Measurements from ENCODE around the gene SLCO6A1. TPM values are rescaled to one million over a fixed set of nuclear protein-coding genes. Genes with fewer than 3 reads are reported as not detected.
A peak's percentile ranks its signal among the peaks of the same experiment; 100 is the strongest.

Gene SLCO6A1
- total RNA-seq, 1 experiment from 2014 or later = not detected

- DNase-seq (ENCODE audit: low spot score) = peak; percentile 71
Observed at GRCh38 chr5:102453716-102454115, 45.1 kb downstream of the SLCO6A1 start.

DNA sequence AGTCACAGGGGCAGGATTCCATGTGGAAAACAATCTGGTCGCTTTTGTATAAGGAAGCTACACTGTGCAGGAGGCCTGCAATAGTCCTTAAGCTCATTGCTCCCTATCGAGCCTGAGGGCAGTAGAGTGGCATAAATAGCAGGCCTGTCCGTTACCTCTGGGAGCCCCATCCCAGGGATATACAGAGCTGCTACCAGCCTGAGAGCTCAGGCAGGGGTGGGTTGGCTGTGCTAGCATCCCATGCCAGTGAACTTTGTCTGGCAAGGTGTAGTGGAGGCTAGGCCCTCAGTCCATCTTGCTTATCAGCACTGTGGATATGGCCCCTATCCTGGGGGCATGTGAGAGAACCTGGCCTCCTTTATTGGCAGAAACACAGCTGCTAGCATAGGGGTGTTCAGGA is 47.7 kb downstream of the SLCO6A1 start:
- no peak for DNase-seq (ENCODE audit: low spot score)

- peak; percentile 62 for DNase-seq (ENCODE audit: low spot score)
Observed at GRCh38 chr5:102450313-102450990, 48.3 kb downstream of the SLCO6A1 start.

- no peak for DNase-seq (ENCODE audit: low spot score)
Observed at GRCh38 chr5:102433473-102433872, 65.3 kb downstream of the SLCO6A1 start.

DNA sequence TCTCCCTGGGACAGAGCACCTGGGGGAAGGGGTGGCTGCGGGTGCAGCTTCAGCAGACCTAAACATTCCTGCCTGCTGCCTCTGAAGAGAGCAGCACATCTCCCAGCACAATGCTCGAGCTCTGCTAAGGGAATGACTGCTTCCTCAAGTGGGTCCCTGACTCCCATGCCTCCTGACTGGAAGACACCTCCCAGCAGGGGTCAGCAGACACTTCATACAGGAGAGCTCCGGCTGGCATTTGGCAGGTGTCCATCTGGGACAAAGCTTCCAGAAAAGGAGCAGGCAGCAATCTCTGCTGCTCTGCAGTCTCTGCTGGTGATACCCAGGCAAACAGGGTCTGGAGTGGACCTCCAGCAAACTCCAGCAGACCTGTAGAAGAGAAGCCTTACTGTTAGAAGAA is 77.2 kb downstream of the SLCO6A1 start:
- DNase-seq (ENCODE audit: low spot score) = peak; percentile 51

DNA sequence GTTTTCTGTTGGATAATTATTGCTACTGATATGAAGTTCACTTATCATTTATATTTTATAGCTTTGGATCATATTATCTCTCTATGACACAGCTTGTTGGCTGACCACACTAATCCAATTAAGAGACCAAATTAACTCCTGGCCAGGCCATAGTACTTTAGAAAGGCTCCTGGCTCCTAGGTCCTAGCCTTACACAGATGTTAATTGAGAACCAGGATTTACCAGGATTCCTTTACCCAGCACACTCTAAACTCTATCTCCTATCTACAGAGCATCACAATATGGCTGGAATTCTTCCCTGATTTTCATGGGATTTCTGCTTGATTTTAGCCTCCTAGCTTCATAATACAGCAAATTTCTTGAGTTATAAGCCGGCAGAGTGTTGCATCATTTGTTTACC is 80.3 kb downstream of the SLCO6A1 start:
- DNase-seq (ENCODE audit: low spot score) = no peak

- DNase-seq (ENCODE audit: low spot score) = no peak
Observed at GRCh38 chr5:102414448-102414847, 84.4 kb downstream of the SLCO6A1 start.

- DNase-seq (ENCODE audit: low spot score) = no peak
Observed at GRCh38 chr5:102388235-102388634, 110.6 kb downstream of the SLCO6A1 start.

GRCh38 chr5:102385365-102385764 is 113.4 kb downstream of the SLCO6A1 start:
- DNase-seq (ENCODE audit: low spot score) = no peak

- no peak for DNase-seq (ENCODE audit: low spot score)
Observed at GRCh38 chr5:102380174-102380573, 118.6 kb downstream of the SLCO6A1 start.

DNA sequence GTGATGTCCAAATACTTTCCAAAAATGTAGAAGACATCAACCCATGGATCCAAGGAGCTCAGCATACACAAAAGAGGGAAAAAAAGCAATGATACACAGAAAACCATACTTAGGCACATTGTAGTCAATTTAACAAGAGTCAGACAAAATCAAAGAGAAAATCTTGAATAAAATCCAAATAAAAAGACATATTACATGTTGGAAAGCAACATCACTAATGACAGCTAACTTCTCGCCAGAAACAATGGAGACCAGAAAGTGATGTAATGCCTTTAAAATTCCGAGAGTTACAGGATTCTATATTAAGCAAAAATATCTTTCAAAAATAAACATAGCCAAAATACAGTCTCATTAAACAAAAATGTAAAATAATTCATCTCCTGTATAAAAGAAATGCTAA is 122.9 kb downstream of the SLCO6A1 start:
- no peak for DNase-seq (ENCODE audit: low spot score)

- no peak for DNase-seq (ENCODE audit: low spot score)
Observed at GRCh38 chr5:102375272-102375671, 123.5 kb downstream of the SLCO6A1 start.

- no peak for DNase-seq (ENCODE audit: low spot score)
Observed at GRCh38 chr5:102368392-102368791, 130.4 kb downstream of the SLCO6A1 start.

- DNase-seq (ENCODE audit: low spot score) = peak; percentile 58
Observed at GRCh38 chr5:102341681-102342288, 157.0 kb downstream of the SLCO6A1 start.

DNA sequence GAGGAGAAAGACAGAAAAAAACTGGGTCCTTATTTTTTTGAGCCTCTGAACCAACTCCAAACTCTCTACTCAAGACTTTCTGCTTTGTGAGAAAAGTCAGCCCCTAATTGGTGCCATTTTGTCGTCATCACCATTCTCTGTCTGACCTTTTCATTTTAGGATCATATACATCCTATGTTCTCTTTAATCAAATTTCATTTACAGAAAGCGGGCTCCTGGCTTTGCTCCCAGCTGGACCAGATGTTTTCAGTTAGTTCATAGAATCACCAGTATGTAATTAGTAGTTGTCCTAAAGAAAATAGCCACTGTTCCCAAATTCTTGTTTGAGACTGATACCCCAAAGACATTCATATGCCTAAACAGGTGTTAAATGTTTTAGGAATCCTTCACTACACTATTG is 174.1 kb downstream of the SLCO6A1 start:
- DNase-seq (ENCODE audit: low spot score) = no peak

Other genes with a start within 250 kb of the SLCO6A1 start
- gene SLCO4C1, start 202.7 kb downstream of the SLCO6A1 start, total RNA-seq (2014; rRNA removed; shearing (Covaris generic)) = 0.15 TPM in 1 of 2 replicates, not detected in the other